Measurements from ENCODE around the gene MEI4.
"Not testable (repeated sequence)": the region's sequence is repeated elsewhere in the genome, so short reads cannot be mapped to it uniquely, and the experiment has no call there.

MEI4 gene

DNA sequence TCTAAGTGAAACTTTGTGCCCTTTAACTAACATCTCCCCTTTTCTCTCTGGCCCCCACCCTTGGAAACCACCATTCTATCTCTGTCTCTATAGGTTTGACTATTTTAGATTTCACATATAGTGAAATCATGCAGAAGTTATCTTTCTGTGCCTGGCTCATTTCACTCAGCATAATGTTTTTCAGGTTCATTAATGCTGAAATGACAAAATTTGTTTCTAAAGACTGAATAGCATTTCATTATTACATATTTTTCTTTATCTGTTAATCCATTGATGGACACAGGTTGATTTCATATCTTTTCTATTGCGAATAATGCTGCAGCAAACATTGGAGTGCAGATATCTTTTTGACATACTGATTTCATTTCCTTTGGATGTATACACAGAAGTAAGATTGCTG, 30.7 kb downstream of the MEI4 start:
- no peak for DNase-seq

DNA sequence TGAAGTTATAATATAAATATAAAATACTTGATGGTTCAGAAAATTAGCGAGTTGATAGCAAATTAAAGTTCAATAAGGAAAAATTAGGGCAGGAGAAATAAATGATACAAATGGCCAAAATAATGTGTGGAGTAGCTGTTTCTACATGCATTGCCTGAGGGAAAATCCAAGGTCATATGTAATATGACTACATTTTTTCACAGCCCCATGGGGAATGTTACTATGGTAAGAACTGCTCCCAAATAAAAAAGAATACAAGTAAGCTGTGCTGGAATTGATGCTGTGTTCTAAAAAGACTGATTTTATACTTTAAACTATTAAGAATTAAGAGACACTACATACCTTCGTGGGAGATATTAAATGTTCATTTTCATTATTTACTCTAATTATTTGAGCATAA, 34.1 kb downstream of the MEI4 start:
- no peak for DNase-seq

DNA sequence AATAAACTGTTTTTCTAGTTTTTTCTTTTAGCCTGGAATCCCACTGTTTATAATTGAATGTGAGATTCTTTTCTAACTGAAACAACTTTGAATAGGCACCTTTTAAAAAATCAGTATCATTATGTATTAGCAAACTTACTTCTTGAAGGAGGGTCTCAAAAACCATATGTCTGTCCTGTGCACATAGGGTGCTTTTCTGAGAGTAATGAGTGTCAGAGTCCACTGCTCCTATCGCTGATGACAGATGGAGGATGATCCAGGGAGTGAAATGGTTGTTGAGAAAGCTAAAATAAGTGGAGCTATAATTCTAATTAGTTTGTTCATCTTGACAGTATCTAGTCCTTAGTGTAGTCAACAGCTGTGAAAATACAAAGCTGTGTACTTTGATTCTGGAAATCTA, 35.8 kb downstream of the MEI4 start:
- no peak for DNase-seq

DNA sequence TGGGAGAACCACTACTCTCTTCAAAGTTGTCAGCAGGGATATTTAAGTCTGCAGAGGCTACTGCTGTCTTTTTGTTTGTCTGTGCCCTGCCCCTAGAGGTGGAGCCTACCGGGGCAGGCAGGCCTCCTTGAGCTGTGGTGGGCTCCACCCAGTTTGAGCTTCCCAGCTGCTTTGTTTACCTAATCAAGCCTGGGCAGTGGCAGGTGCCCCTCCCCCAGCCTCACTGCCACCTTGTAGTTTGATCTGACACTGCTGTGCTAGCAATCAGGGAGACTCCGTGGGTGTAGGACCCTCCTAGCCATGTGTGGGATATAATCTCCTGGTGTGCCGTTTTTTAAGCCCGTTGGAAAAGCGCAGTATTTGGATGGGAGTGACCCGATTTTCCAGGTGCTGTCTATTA, 47.3 kb downstream of the MEI4 start:
- DNase-seq = not testable (repeated sequence)

DNA sequence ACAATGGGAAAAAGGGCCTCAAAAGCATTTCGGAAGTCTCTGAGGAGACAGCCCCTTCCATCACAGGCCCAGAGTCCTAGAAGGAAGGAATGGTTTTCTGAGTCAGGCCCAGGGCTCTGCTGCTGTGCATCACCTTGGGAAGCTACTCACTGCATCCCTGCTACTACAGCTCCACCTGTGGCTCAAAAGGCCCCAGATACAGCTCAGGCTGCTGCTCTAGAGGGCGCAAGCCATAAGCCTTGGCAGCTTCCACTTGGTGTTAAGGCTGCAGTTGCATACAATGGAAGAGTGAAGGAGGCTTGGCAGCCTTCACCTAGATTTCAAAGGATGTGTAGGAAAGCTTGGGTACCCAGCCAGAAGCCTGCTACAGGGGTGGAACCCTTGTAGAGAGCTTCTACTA, 54.8 kb downstream of the MEI4 start:
- no peak for DNase-seq

DNA sequence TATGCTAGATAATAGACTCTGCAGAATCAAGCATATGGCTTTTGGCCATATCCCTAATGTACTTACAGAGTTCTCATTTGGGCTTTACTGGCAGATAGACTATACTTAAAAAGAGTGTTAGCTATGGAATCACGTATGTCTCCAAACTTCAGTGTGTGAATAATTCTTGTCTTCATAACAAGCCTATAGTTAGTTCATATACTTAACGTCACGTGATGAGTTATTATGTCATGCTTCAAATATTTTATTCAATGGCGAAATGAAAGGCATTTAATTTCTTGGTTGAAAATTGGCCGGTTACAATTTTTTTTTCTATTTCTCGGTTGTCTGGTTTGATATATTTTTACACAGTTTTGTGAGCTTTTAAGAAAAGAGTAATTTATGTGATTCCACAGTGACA, 62.7 kb downstream of the MEI4 start:
- no peak for DNase-seq

DNA sequence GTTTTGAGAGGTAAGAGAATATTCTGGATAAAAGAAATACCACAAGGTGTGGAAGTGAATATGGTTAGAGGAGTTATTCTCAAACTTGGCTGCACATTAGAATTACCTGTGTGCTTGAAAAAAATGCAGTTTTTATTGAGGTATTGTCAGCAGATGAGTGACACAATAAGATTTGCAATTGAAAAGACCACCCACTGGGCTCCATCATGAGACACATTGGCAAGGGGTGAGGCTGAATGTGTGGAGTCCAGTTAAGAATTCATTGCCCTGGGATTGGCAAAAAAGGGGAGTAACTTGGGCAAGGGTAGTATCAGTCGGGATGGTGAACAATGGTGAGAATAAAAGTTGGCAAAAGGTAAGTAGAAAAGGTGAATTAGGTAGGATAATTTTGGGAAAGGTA, 63.5 kb downstream of the MEI4 start:
- DNase-seq = no peak

DNA sequence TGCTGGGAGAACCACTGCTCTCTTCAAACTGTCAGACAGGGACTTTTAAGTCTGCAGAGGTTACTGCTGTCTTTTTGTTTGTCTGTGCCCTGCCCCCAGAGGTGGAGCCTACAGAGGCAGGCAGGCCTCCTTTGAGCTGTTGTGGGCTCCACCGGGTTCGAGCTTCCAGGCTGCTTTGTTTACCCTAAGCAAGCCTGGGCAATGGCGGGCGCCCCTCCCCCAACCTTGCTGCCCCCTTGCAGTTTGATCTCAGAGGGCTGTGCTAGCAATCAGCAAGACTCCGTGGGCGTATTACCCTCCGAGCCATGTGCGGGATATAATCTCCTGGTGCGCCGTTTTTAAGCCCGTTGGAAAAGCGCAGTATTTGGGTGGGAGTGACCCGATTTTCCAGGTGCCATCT, 83.2 kb downstream of the MEI4 start:
- DNase-seq = not testable (repeated sequence)

DNA sequence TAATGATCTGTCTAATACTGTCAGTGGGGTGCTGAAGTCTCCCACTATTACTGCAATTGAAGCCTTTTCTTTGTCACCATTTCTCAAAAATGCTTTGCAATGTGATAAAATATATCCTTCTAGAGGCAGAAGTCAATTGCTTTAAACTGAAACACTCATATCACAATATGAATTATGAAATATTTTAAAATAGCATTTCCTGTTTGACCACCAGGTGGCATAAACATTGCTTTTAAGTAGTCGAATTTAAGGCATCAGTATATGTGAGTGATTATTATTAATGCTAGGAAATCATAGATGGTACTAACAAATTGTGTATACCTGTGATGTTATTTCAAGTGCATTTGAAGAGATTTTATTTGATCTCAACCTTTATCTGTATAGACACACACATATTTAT, 87.5 kb downstream of the MEI4 start:
- no peak for DNase-seq

DNA sequence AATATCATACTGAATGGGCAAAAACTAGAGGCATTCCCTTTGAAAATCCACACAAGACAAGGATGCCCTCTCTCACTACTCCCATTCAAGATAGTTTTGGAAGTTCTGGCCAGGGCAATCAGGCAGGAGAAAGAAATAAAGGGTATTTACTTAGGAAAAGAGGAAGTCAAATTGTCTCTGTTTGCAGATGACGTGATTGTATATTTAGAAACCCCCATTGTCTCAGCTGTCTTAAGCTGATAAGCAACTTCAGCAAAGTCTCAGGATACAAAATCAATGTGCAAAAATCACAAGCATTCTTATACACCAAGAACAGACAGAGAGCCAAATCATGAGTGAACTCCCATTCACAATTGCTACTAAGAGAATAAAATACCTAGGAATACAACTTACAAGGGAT, 99.3 kb downstream of the MEI4 start:
- not testable (repeated sequence) for DNase-seq

DNA sequence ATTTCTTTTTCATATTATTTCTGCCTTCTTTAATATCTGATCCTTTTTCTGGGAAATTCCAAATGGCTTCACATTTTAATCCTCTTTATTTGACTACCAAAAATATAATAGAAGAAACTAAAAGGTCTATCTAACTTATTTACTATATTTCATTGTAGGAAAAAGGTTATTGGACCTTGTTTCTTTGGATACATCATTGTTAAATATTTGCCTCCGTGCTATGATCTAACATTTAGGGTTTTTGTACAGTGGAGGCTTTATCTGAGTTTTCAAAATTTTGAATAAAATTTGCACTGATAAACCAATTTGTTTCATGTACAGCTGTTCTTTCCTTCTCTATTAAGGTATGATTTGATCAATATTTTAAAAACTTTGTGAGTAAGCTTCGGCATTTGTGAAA, 109.5 kb downstream of the MEI4 start:
- no peak for DNase-seq

DNA sequence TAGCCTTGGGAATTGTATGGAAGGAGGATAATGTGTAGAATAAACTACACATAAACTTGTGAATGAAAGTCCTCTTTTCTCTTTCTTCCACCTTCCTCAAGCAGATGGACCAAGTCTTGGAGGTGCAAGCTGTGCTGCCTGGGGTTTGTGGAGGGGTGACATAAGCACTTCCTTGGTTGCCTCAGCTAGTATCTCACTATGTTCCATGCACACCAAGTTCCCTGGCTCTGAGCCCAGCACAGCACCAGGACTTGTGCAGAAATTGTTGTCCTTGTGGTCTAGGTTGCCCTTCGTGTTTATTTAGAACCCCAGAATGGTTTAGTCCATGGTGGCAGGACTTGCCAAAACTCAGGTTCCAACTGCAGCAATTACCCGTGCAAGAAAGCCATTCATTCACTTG, 110.3 kb downstream of the MEI4 start:
- DNase-seq = no peak

DNA sequence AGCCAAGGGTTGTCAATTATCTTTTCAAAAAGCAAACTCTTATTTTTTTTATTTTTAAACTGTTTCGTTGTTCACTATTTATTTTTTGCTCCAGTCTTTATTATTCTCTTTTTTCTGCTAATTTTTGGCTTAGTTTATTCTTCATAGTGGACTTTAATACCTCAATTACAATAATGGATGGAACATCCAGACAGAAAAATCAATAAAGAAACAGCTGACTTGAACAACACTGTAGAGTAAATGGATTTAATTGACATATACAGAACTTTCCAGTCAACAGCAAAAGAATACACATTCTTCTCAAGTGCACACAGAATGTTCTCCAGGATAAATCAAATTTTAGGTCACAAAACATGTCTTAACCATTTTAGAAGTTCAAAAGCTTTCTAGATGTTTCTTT, 111.5 kb downstream of the MEI4 start:
- no peak for DNase-seq

DNA sequence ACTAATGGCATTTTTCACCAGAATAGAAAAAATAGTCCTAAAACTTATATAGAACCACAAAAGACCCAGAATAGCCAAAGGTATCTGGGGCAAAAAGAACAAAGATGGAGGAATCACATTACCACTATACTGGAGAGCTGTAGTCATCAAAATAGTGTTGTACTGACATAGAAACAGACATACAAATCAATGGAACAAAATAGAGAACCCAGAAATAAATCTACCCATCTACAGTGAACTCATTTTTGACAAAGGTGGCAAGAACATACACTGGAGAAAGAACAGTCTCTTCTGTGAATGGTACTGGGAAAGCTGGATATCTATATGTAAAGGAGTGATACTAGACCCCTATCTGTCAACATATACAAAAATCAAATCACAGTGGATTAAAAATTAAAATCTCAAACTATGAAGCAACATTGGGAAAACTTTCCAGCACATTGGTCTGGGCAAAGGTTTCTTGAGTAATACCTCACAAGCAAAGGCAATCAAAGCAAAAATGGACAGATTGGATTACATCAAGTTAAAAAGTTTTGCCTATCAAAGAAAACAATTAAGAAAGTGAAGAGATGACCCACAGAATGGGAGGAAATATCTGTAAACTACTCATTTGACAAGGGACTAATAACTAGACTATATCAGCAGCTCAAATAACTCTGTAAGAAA, 120.5 kb downstream of the MEI4 start:
- DNase-seq = no peak

DNA sequence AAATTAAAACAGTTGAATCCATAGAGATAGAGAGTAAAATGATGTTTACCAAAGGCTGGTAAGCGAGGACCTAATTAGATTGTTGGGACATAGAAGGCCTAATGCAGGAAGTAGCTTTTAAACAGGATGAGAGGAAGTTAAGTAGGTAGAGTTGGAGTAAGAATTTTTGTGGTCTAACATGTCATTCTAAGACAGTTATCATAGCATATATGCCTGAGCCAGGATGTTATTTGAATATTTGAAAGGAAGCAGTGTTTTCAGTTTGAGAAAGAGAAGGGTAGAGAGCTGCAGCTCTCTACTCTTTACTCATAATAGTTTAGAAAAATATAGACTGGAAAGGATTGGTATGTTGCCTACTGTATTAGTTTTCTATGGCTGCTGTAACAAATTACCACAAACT, 121.6 kb downstream of the MEI4 start:
- no peak for DNase-seq

DNA sequence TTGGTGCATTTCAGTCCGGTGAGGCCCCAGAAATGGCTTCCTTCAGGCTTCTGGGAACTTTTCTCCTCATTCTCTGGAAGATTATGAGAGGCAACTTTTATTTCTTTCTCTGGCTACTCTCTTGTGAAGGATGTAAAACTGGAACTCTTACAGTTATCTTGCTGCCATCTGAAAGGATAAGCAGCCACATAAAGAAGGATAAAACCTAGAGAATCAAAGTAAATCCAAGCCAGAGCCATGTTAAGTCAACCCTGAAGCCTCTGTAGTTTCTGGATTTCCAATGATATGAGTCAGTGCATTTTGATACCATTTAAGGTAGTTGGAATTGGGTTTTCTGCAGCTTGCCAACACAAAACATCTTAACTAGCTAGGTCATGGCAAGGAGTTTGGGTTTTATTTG, 123.6 kb downstream of the MEI4 start:
- DNase-seq = no peak

DNA sequence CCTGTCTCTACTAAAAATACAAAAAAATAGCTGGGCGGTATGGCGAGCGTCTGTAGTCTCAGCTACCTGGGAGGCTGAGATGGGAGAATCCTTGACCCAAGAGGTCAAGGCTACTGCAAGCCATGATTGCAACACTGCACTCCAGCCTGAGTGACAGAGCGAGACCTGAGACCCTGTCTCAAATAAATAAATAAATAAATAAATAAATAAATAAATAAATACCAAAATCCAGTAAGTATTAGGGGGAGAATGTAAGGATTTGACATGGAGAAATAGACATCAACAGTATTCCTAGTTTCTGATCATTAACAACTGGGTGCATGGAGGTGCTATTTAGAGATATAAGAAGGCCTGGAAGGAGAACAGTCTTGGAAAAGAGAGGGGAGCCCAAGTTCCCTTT, 125.7 kb downstream of the MEI4 start:
- no peak for DNase-seq

DNA sequence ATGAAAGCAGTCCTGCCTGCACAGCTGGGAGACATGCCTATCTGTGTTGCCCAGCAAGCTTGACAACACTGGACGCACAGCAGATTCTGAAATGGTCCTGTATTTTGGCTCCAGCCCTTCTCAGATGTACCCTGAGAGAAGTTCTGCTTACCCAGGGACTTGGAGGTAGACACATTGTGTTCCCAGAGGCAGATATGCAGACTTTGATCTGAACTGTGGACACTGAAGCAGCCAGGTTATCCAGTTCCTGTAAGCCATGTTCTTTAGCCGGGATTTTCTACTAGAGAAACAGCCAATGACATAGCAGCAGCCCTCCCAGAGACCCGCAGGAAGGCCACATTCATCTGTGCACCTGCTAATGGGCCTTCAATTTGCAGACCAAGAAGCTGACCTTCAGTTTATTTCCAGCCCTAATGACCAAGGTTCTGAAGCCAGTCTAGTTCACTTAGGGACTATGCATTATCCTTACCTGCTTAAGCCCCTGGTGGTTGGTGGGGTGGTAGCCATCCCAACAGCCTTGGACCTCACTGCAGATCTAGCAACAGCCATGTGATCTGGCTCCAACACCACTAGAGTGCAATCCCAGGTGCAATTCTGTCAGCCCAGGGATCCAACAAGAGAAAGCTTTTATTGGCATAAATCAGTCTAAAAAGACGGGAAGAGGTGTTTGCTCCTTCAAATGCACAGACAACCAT, 134.2 kb downstream of the MEI4 start:
- DNase-seq = no peak

DNA sequence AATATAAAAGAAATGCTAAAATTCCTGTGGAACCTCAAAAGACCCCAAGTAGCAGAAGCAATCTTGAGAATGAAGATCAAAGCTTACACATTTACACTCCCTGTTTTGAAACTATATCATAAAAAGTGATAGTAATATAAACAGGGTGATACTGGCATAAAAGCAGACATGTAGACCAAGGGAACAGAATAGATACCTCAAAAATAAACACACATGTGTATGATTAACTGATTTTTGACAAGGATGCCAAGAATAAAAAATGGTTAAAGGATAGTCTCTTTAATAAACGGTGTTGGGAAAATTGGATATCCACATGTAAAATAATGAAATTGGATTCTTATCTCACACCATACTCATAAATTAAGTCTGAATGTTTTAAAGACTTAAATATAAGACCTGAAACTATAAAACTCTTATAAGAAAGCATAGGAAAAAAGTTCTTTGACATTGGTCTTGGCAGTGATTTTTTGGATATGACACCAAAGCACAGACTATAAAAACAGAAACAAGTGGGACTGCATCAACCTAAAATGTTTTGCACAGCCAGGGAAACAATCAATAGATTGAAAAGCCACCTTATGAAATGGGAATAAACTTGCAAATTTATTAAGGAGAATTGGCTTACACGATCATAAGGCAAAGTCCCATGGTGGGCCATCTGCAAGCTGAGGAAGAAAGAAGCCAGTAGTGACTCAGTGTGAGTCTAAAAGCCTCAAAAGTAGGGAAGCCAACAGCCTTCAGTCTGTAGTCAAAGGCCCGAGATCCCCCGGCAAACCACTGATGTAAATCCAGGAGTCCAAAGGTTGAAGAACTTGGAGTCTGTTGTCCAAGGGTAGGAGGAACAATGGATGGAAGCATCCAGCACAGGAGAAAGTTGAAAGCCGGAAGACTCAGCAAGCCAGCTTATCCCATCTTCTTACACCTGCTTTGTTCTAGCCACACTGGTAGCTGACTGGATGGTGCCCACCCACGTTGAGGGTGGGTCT, 144.3 kb downstream of the MEI4 start:
- DNase-seq = no peak

DNA sequence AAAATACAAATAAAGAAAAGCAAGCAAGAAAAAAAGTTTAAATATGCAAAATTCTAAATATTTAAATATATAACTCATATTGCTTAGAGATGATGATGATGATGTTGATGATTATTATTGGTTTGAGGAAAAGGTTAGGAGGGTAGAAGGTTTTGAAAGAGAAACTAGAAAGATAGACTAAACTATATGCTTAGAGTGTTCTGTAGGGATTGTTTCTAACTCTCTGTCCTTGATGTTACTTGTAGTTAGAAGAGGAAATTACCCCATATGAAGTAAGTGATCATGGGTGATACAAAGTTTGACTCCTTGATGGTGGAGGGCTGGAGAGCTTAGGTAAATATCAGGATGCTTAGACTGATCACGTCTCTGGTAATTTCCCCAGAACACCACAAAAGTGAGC, 159.5 kb downstream of the MEI4 start:
- no peak for DNase-seq

DNA sequence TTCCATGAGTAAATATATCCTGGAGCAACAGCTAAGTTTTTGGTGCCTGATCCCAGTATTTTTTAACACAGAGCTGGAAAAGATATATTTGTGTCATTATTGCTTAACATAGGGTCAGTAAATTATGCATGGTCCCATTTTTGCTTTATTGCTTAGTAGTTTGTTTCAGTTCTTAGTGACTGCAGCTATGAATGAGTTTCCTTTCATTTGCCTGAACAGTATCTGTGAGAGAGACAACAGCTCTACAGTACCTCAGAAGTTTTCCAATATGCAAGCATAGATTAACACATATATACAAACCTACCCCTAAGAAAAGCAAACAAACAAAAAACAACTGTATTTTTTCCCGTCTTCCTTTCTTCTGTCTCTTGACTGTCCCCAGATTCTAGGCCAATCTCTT, 160.3 kb downstream of the MEI4 start:
- no peak for DNase-seq

DNA sequence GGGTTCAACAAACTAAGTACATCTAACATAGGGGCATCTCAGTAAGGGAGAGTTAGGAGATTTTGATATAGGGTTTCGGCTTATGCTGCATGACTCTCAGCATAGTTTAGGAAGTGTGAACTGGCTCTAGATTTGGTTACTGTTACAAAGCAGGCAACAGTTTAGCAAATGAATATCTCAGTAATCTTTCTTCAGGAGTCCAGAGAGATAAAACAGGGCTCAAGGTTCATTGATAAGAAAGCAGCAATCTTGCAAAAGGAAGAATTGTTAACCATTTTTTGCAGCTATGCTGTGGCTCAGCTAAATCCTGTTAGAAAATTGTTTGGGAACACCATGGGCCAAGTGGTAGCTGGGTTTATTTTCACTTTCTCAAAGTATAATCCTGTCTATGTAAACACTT, 161.3 kb downstream of the MEI4 start:
- no peak for DNase-seq

DNA sequence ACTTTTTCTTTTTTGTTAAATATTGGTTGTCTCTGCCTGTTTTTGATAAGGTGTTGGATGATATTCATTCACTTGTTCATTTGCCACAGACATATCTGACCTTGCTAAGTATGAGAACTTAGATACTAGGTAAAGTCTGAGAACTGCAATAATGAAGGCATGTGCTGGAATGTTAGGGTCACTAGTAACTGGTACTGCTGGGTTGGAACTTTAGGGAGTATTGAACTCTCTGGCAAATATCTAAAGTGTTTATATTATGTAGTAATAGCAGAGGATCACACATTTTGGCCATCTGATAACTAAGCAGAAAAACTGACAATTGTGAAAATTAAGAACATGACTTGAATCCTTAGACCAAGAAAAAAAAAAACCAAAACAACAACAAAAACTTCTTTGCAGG, 162.7 kb downstream of the MEI4 start:
- no peak for DNase-seq

DNA sequence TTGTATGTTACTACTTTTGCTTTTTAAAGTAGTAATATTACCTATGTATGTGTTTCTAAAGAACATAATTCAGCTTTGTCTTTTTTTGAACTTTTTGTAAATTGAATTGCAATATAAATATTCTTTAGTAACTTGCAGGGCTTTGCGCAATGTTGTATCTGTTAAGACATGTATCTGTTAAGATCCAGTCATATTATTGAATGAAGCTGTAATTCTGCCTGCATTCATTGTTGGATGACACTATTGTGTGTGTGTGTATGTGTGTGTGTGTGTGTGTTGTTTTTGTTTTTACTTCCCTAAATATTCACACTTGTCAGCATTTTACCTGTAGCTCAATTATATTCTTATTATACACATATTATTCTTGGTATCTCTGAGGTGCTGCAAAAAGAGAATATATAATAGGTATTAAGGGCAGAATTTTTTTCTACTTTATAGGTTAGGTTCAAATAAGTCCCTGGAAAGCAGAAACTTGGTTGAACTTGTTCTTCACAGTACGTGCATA, 164.0 kb downstream of the MEI4 start:
- no peak for DNase-seq

All from stimulated activated naive CD4-positive, alpha-beta T cell treated with Interleukin-2 at 50 U/mL for 16 hours (primary cell).